Small intestine (tissue), 7 donors: ENCODE data around the gene MGP. TPM values are rescaled to one million over a fixed set of nuclear protein-coding genes. Genes with fewer than 3 reads are reported as not detected.

Source experiments
- DNase-seq, 2 donors: peaks; one replicate each; pipeline versions ENCODE4 v3.0.0 to v3.0.0-alpha.2; 2013
- FAIRE-seq: peaks from 2 replicates; lab custom pipeline; 2012; peaks lifted over from hg19 to GRCh38; lab: Jason Lieb, UNC
- H3K27ac ChIP-seq, 3 donors: one replicate each; pipeline ENCODE4 v1.5.1; 2013; ENCODE audit warnings: low read length in 2 of 3, mild to moderate bottlenecking in 2 of 3, control low read depth in 1 of 3, inconsistent platforms in 1 of 3, low read depth in 1 of 3, moderate library complexity in 1 of 3
- H3K27me3 ChIP-seq, 3 donors: one replicate each; pipeline ENCODE4 v1.6.1; 2013; ENCODE audit warnings: low read length in 3 of 3, inconsistent platforms in 1 of 3; ENCODE audit not compliant: control insufficient read depth in 3 of 3, insufficient read depth in 3 of 3
- H3K36me3 ChIP-seq, 3 donors: one replicate each; pipeline ENCODE4 v1.6.1; 2013; ENCODE audit warnings: low read length in 3 of 3, inconsistent platforms in 1 of 3, low read depth in 1 of 3, mild to moderate bottlenecking in 1 of 3, moderate library complexity in 1 of 3; ENCODE audit not compliant: control insufficient read depth in 3 of 3, insufficient read depth in 2 of 3
- H3K4me1 ChIP-seq, 3 donors: one replicate each; pipeline ENCODE4 v1.6.1; 2013; ENCODE audit warnings: low read length in 2 of 3, inconsistent platforms in 1 of 3, low read depth in 1 of 3, mild to moderate bottlenecking in 1 of 3, moderate library complexity in 1 of 3; ENCODE audit not compliant: control insufficient read depth in 3 of 3, insufficient read depth in 2 of 3
- H3K4me3 ChIP-seq, 3 donors: one replicate each; pipeline ENCODE4 v1.5.1; 2013; ENCODE audit warnings: low read length in 3 of 3, control low read depth in 1 of 3, inconsistent platforms in 1 of 3, low read depth in 1 of 3, mild to moderate bottlenecking in 1 of 3, moderate library complexity in 1 of 3
- H3K9me3 ChIP-seq, 2 donors: one replicate each; pipeline ENCODE4 v1.6.1; 2013; ENCODE audit warnings: low read depth in 1 of 2, low read length in 1 of 2; ENCODE audit not compliant: control insufficient read depth in 2 of 2, insufficient read depth in 1 of 2
- WGBS, 3 donors: extraction: QIAGEN DNeasy Blood & Tissue Kit; methylation state at CpG; one replicate each; pipeline ENCODE4 v1.1.7; 2013; 5-methylcytosine and 5-hydroxymethylcytosine counted together
- polyA plus RNA-seq, 4 donors: library from polyadenylated mRNA; stranded (reverse) in 3 of 4; unstranded in 1 of 4; fragments of 200-250 nt in 3 of 4; fragments of 120-200 nt in 1 of 4; gene quantifications; one replicate each; pipeline versions ENCODE4 v1.2.1 to v1.2.3, GENCODE V29; 2013
- donor health status: healthy with polysubstance abuse.
- donor health status: control.
- donor health status: control.
- donor health status: Bipolar disorder and iron deficiency.
- donor health status: healthy.

MGP gene
- polyA plus RNA-seq, 4 donors, result 10.6 to 268 (median 15.5) TPM

DNA sequence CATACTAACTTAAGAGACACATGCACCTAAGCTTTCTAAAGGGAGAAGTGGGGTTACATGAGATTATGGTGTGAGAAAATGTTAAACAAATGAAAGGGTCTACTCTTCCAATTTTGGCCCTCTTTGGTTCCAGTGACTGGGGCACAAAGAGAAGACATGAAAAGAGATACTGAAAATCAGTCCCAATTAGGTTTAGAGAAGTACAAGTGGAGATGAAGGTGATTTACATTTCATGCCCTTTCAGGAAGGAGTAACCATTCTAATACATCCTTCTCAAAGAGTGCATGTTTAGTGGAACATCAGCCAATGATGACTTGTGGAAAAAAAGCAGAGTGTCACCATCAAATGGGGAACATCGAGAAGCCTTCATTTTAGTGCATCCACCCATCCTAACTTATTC lies 14.4 kb downstream of the MGP start:
- DNase-seq, result no peak

DNA sequence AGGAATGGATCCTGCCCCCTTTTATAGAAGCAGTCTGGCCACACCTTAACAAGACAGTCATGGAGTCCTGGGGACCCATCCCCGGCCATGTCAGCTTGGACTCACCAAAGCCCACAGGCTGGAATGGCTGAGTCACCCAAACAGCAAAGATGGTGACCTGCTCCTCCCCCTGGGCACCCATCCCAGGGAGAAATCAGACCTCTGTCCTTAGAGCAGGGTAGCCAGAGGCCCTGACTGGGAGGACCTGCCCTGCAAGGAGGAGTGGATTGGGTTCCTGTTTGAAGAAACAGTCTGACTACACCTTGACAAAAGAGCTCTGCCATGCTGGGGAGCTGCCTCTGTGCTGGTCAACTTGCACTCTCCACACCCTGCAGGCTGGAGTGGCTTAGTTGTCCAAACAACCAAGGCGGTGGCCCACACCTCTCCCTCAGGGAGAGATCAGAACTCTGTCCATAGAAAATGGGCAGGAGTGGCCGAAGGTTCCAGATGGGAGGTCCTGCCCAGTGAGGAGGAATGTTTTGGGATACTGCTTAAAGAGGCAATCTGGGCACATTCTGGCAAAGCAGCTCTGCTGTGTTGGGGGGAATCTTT lies 16.6 kb downstream of the MGP start:
- Histone ChIP-seq H3K4me1 (no peaks in the 10 kb centered on the region), H3K27me3 (no peaks in the 10 kb centered on the region), H3K36me3 (no peaks in the 10 kb centered on the region), H3K27ac (no peak overlapping the region), H3K9me3 (peaks cover 0 to 9% of the 10 kb centered on the region in 2 donors), H3K4me3 (no peak overlapping the region)
- DNase-seq, result no peak
- WGBS, 3 donors, result 80 to 89% (median 83%) methylated on average over 3 of the region's 3 CpGs
- FAIRE-seq, result no peak

More for the DNA sequence above, 14.4 kb downstream of the MGP start:
- no peak overlapping the region for H3K4me3 ChIP-seq
- no peaks in the 10 kb centered on the region for H3K36me3 ChIP-seq
- peaks cover 0 to 9% of the 10 kb centered on the region in 2 donors for H3K9me3 ChIP-seq
- H3K27me3 ChIP-seq, result no peaks in the 10 kb centered on the region
- H3K27ac ChIP-seq, result no peak overlapping the region
- FAIRE-seq, result no peak
- no peaks in the 10 kb centered on the region for H3K4me1 ChIP-seq
- WGBS, 3 donors, result 83 to 93% (median 85%) methylated on average over 1 of the region's 1 CpG

DNA sequence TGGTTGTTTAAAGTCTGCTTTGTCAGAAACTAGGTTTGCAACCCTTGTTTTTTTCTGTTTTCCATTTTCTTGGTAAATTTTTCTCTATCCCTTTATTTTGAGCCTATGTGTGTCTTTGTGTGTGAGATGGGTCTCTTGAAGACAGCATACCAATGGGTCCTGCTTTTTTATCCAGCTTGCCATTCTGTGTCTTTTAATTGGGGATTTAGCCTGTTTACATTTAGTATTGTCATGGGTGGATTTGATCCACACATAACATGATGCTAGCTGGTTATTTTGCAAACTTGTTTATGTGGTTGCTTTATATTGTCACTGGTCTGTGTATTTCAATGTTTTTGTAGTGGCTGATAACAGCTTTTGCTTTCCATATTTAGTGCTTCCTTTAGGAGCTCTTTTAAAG lies 25.2 kb downstream of the MGP start:
- no peak for FAIRE-seq

DNA sequence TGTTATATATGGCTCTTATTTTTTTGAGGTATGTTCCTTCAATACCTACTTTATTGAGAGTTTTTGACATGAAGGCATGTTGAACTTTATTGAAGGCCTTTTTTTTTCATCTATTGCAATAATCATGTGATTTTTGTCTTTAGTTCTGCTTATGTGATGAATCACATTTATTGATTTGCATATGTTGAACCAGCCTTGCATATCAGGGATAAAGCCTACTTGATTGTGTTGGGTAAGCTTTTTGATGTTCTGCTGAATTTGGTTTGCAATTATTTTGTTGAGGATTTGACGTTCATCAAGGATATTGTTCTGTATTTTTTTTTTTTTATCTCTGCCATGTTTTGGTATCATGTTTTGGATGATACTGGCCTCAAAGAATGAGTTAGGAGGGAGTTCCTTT lies 27.1 kb downstream of the MGP start:
- Histone ChIP-seq H3K4me3 (no peak overlapping the region), H3K27me3 (no peaks in the 10 kb centered on the region), H3K4me1 (no peaks in the 10 kb centered on the region), H3K27ac (no peak overlapping the region), H3K9me3 (peaks cover 0 to 4% of the 10 kb centered on the region in 2 donors), H3K36me3 (no peaks in the 10 kb centered on the region)
- WGBS, 3 donors, result 88 to 97% (median 96%) methylated on average over 1 of the region's 1 CpG
- no peak for DNase-seq
- FAIRE-seq, result no peak

More for the DNA sequence above, 25.2 kb downstream of the MGP start:
- Histone ChIP-seq H3K4me3 (no peak overlapping the region), H3K9me3 (peaks cover 0 to 4% of the 10 kb centered on the region in 2 donors), H3K27ac (no peak overlapping the region), H3K27me3 (no peaks in the 10 kb centered on the region), H3K4me1 (no peaks in the 10 kb centered on the region), H3K36me3 (no peaks in the 10 kb centered on the region)
- no peak for DNase-seq

DNA sequence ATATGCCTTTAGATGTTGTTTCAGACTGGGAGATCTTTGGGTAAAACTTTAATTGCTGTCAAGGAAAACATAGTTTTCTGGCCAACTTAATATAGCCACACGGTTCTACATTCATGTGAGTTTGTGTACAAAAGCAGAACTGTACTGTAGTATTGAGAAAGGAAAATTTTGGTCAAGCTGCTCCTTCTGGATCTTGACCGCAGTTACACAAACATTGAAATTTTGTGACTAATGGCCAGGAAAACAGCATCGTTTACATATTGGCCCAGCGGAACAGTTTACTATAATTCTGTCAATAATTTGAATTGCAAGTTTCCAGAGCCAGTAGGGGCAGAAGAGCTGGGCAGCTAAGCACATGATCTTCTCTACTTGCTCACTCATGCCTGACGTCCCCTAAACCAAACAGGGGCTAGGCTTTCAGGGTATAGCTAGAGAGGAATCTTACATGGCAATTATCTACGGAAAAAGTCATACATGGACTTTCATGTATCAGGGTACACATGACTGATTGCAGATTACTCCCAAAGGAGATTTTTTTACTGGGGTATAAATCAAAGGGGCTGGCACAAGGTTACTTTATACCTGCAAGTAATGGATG lies 31.0 kb downstream of the MGP start:
- H3K27ac ChIP-seq, result no peak overlapping the region
- FAIRE-seq (no peak), DNase-seq (no peak)
- H3K9me3 ChIP-seq, result no peaks in the 10 kb centered on the region
- no peaks in the 10 kb centered on the region for H3K27me3 ChIP-seq
- WGBS, 3 donors, result 62 to 73% (median 66%) methylated on average over 6 of the region's 6 CpGs
- no peaks in the 10 kb centered on the region for H3K36me3 ChIP-seq
- no peaks in the 10 kb centered on the region for H3K4me1 ChIP-seq
- no peak overlapping the region for H3K4me3 ChIP-seq

DNA sequence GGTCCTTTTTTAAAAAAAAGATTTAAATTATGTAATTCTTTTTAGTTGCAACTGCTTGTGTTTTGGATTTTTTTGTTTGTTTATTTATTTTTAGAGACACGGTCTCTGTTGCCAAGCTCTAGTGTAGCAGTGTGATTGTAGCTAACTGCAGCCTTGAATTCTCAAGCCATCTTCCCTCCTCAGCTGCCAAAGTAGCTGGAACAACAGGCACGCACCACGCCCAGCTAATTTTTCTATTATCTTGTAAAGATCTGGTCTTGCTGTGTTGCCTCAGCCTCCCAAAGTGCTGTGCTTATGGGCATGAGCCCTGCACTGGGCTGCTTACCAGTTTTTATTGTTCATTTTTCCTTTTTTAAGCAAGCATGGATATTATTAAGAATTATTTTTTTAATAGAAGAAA lies 31.7 kb downstream of the MGP start:
- 57 to 72% (median 62%) methylated on average over 3 of the region's 3 CpGs for WGBS, 3 donors
- H3K36me3 ChIP-seq, result no peaks in the 10 kb centered on the region
- no peak for FAIRE-seq

DNA sequence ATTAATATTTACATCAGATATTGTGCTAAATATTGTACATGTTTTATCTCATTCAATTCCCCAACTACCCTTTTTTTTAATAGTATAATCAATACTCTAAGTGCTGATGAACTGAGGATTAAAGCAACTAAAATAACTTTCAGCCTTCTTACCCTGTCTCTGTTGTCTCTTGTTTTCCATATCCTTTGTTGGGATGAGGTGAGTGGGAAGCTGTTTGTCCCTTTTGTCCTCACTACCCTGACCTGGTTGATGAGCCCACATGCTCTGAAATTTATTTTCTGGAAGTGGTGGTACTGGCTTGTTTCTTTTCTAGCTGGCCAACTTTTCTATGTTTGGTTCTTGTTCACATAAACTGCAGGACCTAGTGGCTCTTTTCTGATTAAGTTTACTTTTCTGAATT lies 32.8 kb downstream of the MGP start:
- no peak overlapping the region for H3K4me3 ChIP-seq
- no peaks in the 10 kb centered on the region for H3K27me3 ChIP-seq
- H3K4me1 ChIP-seq, result no peaks in the 10 kb centered on the region
- H3K27ac ChIP-seq, result no peak overlapping the region
- no peaks in the 10 kb centered on the region for H3K36me3 ChIP-seq
- no peaks in the 10 kb centered on the region for H3K9me3 ChIP-seq
- DNase-seq (no peak), FAIRE-seq (no peak)

More for the DNA sequence above, 31.7 kb downstream of the MGP start:
- no peaks in the 10 kb centered on the region for H3K9me3 ChIP-seq
- no peak for DNase-seq
- H3K27me3 ChIP-seq, result no peaks in the 10 kb centered on the region
- H3K27ac ChIP-seq, result no peak overlapping the region
- H3K4me1 ChIP-seq, result no peaks in the 10 kb centered on the region
- no peak overlapping the region for H3K4me3 ChIP-seq

DNA sequence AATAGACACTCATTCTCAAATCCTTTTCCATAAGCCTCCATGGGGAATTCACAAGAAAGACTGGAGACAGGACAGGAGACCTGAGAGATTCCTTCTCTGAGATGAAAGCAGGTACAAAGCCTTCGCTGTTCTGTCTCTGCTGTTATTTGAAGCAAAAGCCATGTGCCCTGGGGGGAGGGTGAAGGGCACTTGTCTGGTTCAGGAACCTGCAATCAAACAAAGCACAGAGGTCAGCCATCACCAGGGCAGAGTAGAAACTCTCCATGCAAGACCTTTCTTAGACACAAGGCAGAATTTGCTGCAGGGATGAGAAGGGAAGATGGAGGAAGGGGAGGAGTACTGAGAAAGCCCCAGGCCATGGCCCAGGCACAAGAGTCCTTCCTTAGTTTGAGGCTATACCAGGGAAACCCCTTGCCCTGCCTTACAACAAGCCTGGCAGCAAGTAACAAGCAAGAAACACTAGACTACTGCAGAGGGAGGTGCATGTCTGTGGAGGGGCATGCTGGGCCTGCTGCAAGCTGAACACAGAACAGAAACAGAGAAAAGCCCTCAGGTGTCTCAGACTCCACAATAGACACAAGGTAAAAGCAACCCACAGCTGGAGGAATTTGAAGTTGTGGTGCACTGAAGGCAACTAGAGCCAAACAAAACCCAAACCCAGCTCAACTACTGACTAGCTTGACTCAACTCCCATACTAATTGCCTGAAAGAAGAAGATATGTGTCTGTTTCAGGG lies 34.6 kb downstream of the MGP start:
- WGBS, 3 donors, result 4 to 92% (median 92%) methylated on average over 1 of the region's 1 CpG
- H3K27ac ChIP-seq, result no peak overlapping the region
- H3K9me3 ChIP-seq, result no peaks in the 10 kb centered on the region
- no peaks in the 10 kb centered on the region for H3K27me3 ChIP-seq
- no peaks in the 10 kb centered on the region for H3K36me3 ChIP-seq
- no peaks in the 10 kb centered on the region for H3K4me1 ChIP-seq
- FAIRE-seq (no peak), DNase-seq (no peak)
- H3K4me3 ChIP-seq, result no peak overlapping the region
